HPDE6-E6E7 (cell line): Measurements from ENCODE around the gene NOS1AP.

Experiments used
- DNase-seq: peaks from one replicate; pipeline ENCODE4 v3.0.0; 2011; ENCODE audit warnings: missing footprints; ENCODE audit errors: extremely low spot score

The NOS1AP gene

GRCh38 chr1:162383516-162383915 is 314.0 kb downstream of the NOS1AP start:
- no peak for DNase-seq

DNA sequence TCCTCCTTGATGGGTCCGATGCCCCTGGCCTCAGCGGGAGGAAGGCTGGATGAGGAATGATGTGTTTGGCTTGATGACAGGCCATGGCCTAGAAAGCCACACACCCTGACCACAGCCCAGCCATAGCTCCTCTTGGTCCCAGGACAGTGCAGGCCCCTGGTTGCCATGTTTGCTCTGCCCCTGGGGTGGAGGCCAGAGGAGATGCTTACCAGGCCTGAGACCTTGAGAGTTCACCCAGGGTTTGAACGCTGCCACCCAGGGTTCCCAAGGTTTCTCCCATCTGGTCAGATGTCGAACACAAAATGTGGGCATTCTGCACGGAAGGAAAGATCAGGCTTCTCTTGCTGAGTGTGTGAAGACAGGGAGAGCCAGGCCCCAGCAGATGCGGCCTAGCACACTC is 314.6 kb downstream of the NOS1AP start:
- no peak for DNase-seq

GRCh38 chr1:162384601-162385279 is 315.2 kb downstream of the NOS1AP start:
- DNase-seq = no peak

DNA sequence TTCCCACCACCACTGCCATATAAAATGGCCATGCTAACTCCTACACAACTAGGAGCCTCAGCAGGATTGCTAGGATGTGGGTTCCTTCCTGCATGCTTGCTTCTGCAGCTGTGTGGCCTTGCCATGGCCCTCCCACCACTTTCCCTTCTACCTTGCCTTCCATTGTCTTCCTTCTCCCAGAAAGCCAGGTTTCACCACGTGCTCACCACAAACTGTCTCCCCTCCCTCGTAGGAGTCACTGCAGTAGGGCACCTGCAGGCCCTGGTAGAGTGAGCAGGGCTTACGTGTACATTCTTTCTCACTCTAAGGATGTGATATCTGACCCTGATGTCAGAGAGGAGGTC is 315.8 kb downstream of the NOS1AP start:
- DNase-seq = no peak

- no peak for DNase-seq
Observed at GRCh38 chr1:162385702-162386101, 316.2 kb downstream of the NOS1AP start.

DNA sequence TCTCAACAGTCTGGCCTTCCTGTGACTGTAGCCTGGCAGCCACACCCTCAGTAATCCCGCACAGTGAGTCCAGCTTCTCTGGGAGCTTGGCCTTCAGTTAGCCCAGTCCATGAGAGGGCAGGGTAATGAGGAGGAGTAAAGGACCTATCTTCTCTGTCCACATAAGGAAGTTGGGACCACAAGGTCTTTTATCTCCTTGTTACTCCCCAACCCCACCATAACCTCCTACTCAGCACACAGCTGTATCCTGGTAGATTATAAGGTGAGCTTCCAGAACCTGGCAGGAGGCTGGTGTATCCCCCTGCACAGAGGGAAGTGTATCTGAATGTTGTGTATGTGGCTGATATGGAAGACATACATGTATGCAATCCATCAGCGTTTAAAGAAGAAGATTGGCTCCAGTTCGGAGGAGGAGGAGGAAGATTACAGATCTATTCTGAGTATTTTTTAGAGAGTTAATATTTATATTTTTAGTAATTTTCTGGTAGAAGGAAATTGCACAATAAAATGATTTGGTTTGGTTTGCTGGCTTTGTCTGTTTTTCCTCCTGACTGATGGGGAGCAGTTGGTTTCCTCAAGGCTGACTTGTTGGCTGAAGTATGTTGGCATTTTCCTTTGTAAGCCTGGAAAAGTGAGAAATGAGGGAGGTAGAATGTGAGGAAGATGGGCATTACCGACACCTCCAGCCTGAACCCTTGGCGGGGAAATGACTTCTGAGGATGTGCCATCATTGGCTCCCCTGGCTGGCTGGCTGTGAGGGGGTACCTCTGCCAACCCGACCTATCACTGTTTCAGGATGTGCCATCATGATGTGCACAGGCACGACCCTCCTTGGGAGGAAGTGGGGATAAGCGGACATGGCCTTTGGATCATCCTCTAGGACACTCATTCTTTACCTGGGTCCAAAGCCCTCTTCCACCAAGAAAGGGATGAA is 317.1 kb downstream of the NOS1AP start:
- no peak for DNase-seq

- no peak for DNase-seq
Observed at GRCh38 chr1:162387226-162388082, 318.0 kb downstream of the NOS1AP start.

DNA sequence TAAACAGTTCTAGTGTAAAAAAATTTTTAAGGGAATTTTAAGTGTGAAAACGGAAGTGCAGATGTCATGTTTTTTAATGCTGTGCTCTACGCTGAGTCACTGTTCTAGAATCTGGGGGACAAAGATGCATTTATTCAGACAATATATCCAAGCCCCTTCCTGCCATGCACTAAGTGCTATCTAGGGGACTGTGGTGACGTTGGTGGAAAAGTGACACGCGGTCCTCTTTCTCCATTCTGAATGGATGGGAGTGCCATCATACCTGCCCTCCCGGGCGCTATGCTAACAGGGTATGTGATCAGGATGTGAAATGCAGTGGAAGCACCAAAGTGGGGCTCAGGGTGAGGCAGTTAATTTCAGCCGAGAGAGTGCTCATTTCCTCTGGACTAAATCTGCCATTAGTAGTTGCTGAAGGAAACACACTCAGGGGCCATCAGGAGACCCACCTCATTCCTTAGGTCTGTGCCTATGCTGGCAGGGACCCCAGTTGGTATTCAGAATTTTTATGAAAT is 318.6 kb downstream of the NOS1AP start:
- DNase-seq = no peak

GRCh38 chr1:162388615-162389014 is 319.1 kb downstream of the NOS1AP start:
- DNase-seq = no peak

DNA sequence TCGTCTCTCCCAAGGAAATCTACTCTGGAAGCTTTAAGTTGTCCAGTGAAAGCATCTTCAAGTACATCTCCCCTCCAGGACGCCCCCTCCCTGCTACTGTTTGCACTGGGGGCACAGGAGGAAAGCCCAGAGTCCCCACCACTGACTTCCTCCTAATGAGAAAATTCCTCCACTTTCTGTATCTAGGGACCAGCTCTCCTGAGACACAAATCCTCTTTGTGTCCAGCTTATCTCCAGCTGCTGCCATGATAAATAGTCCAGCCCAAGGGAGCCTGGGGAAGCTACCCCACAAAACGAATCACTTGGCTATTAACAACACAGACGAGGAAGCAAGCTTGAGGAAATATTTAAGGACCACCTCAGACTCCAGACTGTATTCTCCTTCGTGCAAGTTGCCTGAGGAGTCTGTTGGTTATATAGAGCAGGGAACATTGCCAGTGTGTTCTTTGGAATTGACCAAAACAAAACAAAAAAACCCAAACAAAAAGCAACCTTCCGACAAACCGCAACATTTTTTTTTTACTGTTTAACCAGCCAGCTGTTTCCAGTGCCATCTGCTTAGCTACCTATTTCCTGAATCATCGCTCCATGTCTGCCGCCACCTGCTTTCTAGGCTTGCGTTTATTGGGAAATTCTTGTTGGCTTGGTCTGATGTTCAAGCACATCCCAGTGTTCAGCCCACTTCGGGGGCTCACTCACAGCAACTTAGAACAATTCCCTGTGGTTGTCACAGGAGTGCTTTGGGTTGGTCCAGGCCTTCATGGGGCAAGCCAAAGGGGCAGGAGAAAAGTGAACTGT is 319.7 kb downstream of the NOS1AP start:
- no peak for DNase-seq

- no peak for DNase-seq
Observed at GRCh38 chr1:162389971-162390370, 320.5 kb downstream of the NOS1AP start.

DNA sequence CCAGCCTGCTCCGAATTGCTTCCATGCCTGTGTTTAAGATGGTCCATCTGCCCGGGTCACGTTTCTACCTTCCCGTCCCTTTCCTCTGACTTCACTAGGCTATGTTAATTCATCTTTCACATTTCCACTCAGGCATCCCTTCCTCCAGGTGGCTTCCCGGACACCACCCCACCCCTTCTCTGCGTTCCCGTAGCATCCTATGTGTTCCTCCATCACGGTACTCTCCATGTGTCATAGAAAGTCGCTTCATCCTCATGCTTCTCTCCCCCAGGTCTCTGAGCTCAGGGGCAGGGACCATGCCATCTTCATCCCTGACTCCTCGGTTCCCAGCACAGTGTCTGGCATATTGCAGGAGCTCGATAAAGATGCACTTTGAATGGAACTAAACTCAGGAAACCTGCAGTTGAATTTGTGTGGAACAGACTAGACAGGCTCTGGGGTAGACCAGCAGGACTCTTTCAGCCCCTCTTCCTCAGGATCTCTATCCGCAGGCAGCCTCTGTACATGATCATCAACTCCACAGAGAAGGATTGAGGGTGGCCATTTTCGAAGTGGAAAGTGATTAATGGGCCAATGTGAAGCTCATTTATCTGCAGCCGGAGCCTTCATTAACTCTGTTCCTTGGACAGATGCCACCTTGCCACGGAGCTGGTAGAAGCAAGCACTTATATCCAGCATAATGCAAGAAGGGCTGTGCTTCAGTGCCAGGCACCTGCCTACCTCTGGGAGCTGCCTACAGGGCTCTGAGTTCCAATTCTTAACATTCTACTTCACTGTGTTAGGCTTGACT is 321.1 kb downstream of the NOS1AP start:
- no peak for DNase-seq

GRCh38 chr1:162391790-162392563 is 322.5 kb downstream of the NOS1AP start:
- no peak for DNase-seq

GRCh38 chr1:162396201-162396906 is 326.9 kb downstream of the NOS1AP start:
- DNase-seq = no peak

- no peak for DNase-seq
Observed at GRCh38 chr1:162397039-162397448, 327.6 kb downstream of the NOS1AP start.

GRCh38 chr1:162397943-162398560 is 328.6 kb downstream of the NOS1AP start:
- no peak for DNase-seq

- no peak for DNase-seq
Observed at GRCh38 chr1:162398999-162399580, 329.6 kb downstream of the NOS1AP start.

DNA sequence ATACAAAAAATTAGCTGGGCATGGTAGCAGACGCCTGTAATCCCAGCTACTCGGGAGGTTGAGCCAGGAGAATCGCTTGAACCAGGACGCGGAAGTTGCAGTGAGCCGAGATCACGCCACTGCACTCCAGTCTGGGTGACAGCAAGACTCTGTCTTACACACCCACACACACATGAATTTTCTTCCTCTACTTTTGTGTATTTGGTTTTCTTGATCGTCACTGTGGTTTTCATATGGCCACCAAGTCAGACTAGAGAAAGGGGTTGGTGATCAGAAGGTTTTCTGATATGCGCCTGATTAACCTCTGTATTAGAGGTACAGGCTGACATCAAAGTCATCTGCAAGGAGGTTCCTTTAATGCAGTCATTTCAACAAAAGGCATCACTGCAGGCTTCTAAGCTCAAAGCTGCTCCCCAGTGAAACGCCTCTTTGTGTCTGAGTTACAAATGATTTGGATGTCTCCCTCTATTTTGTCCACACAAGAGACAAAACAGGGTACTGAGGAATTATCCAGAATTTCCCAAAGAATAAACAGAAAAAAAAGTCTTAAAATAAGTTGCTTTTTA is 331.4 kb downstream of the NOS1AP start:
- no peak for DNase-seq
